Measurements from ENCODE around the gene DOCK2.

- TF ChIP-seq CTCF (IDR thresholded peaks at IDR 0.05) (no peak), POLR2AphosphoS5 (IDR thresholded peaks at IDR 0.05) (no peak), EP300 (IDR thresholded peaks at IDR 0.05) (no peak)
Observed at GRCh38 chr5:169760229-169760628, 123.2 kb downstream of the DOCK2 start.
